ENCODE results near the gene POLR3H.
"Not testable (repeated sequence)": the region's sequence is repeated elsewhere in the genome, so short reads cannot be mapped to it uniquely, and the experiment has no call there.

POLR3H gene

GRCh38 chr22:41543854-41544670, at the start of gene POLR3H:
POLR3H (minus strand) TSS chr22:41544470; CDS start chr22:41544101, 369 bp downstream.
- peak; percentile 98 for DNase-seq (ENCODE audit: low spot score)

- DNase-seq (ENCODE audit: low spot score): not testable (repeated sequence)
These were observed 49.2 kb upstream of the POLR3H start for GRCh38 chr22:41593336-41593960.

- DNase-seq (ENCODE audit: low spot score): peak; percentile 100
These were observed 45.3 kb upstream of the POLR3H start, which contains the start of gene PMM1 for GRCh38 chr22:41589391-41590241. PMM1 (minus strand) TSS chr22:41589840; CDS start chr22:41589805, 35 bp downstream.

- DNase-seq (ENCODE audit: low spot score): no peak
These were observed 43.1 kb upstream of the POLR3H start for GRCh38 chr22:41587347-41587723.

- no peak for DNase-seq (ENCODE audit: low spot score)
These were observed 41.6 kb upstream of the POLR3H start for GRCh38 chr22:41585898-41586297.

DNA sequence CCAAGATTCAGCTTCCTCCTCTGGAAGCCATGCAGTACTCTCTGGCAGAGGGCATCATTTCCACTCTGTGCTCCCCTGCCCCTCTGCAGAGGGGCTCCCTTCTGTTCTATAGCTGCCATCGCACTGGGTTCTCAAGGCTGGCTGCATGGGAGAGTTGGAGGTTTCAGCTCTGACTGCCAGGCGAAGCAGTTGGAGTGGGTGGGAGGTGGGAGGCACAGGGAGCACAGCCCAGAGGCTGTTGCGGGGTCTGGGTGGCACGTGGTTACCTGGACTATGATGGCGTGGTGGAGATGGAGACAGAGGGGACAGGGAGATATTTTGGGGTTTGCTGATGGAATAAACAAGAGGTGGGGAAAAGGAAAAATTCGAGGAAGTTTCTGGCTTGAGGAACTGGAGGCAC, 40.6 kb upstream of the POLR3H start:
- no peak for DNase-seq (ENCODE audit: low spot score)

- no peak for DNase-seq (ENCODE audit: low spot score)
These were observed 38.4 kb upstream of the POLR3H start for GRCh38 chr22:41582694-41583093.

- no peak for DNase-seq (ENCODE audit: low spot score)
These were observed 35.7 kb upstream of the POLR3H start for GRCh38 chr22:41579997-41580355.

DNA sequence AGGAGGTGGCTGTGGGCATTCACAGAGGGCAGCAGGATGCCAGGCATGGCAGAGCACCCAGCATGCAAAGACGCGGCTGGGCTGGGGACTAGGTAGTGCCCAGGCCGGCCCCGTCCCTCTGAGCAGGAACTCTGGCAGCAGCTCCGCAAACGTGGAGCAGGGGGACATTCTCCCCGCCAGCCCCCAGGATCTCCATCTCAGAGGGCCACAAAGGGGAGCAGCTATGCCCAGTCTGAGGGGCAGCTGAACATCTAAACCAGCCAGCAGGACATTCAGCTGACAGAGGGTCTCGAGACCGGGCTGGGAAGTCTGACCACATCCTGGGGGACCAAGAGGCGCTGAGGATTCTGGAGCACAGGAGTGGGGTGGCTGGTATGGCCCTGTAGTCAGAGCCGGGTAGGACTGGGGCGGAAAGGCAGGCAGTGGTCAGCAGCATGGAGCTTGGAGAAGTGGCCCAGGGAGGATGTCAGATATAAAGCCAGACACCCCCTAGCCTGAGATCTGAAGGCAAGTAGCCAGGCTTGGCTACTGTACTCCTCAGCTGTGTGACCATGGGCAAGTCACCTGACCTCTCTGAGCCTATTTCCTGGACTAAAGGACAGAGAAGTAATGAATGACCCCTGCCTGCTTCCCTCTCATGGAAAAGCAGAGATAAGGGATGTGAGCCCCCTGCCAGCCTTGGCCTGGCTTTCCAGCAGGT, 35.2 kb upstream of the POLR3H start:
- no peak for DNase-seq (ENCODE audit: low spot score)

DNA sequence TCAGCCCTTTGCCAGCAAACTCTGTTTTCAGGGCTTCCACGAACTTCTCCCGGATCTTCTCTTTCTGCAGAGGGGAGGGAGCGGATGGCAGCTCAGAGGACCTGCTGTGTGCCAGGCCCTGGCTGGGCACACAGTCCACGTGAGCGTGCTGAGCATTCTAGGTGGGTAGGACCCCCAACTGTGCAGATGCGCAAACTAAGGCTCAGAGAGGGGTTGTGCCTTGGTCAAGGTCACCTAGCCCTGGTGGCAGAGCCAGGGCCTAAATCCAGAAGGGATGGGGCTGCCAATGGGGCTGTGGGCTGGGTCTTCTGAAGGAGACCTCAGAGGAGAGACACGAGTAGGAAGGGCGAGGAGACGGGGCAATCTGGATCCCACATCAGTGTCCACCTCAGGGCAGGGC, 34.5 kb upstream of the POLR3H start:
- no peak for DNase-seq (ENCODE audit: low spot score)

DNA sequence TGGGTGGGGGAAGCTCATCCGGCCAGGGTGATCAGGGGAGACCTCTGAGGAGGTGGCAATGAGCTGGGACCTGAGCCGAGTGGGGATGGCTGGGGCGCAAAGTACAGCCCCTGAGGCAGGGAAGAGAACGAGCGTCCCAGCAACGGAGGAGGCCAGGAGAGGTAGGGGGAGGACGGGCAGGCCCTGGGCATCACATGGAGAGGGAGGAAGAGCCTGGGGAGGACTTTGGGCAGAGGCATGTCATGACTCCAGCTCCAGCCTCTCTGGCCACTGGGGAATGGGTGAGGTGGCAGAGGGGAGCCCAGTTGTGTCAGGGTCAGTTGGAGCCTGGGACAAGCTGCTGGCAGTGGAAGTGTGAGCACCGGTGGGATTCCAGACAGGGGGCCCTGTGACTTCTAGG, 33.8 kb upstream of the POLR3H start:
- DNase-seq (ENCODE audit: low spot score): no peak

- DNase-seq (ENCODE audit: low spot score): no peak
These were observed 32.6 kb upstream of the POLR3H start for GRCh38 chr22:41576877-41577276.

DNA sequence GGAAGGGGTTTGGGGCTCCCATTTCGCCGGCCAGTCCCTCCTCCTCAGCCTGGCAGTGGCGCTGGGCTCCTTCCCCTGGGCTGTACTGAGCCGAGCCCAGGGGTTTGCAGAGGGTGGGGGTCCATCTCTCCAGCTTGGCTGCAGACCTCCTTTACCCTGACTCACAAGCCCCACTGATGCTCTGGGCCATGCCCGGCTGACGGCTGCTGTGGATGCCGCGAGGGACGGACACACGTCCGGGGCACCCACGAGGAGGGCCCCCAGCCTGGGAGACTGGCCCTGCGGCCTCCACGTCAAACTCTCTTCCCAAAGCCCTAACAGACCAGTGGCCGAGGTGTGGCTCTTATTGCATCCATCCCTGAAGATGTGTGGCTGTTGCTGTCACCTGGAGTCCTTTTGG, 31.3 kb upstream of the POLR3H start:
- no peak for DNase-seq (ENCODE audit: low spot score)

DNA sequence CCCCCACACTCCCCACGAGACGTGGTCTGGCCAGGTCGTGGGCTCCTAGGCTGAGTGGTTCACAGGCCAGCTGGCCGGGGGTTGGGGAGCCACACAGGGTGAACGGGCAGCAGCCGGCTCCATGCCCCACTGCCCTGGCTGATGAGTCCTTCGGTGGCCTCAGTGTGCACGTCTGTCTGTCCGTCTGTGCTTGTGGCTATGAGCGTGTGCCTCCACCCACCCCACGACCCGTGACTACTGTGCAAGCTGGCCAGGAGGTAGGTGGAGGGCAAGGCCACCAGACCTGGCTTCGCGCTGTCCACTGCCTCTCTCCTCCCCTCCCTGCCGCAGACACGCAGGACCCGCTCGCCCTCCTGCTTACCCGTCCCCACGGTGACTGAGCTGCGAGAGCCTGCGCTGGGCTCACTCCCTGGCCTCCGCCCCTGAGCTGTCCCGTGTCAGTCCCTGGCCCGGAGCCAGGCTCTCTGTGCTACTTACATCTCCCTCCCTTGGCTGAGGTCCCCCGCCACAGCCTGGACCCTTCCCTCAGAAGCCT, 30.6 kb upstream of the POLR3H start:
- DNase-seq (ENCODE audit: low spot score): peak; percentile 70

DNA sequence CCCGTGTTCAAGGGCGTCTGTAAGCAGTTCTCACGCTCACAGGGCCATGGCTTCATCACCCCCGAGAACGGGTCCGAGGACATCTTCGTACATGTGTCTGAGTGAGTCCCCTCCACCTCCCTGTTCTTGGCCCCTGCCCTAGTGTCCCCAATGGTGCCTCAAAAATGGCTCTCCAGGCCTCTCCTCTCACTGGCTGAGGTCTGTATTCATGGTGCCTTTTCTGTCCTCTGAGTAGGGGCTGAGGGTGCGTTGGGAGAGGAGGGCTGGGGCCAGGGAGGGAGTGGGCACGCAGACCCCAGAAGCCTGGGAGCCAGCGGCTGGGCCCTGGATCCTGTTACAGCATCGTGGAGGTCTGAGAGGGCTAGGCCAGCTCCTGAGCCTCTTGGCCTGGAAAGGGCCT, 29.4 kb upstream of the POLR3H start:
- no peak for DNase-seq (ENCODE audit: low spot score)

DNA sequence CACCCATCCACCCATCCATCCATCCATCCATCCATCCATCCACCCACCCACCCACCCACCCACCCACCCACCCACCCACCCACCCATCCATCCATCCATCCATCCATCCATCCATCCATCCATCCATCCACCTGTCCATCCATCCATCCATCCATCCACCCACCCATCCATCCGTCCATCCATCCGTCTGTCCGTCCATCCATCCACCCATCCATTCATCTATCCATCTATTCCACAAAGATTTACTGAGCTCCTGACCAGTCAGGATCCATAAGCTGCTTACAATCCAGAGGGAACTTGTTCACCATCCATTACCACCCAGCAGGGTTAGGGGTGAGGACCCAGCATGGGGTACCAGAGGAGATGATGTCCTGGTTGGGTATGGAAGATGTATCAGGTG, 28.0 kb upstream of the POLR3H start:
- DNase-seq (ENCODE audit: low spot score): not testable (repeated sequence)

GRCh38 chr22:41571786-41572185, 27.5 kb upstream of the POLR3H start:
- no peak for DNase-seq (ENCODE audit: low spot score)

DNA sequence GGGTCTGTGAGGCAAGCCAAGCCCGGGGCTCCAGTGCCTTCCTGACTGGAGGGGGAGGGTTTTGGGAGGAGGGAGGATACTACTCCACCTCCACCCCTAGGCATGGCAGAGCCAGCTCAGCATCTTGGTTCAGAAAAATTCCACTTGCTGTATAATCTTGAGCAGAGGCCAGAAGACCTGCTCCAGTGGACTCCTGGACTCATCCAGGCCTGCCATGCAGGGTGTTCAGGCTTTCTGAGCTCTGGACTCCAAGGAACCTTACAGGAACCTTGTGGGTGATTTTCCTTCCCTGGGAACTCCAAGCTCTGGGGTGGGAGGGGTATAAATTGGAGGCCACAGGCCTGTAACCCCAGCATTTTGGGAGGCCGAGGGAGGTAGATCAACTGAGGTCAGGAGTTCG, 26.0 kb upstream of the POLR3H start:
- no peak for DNase-seq (ENCODE audit: low spot score)

DNA sequence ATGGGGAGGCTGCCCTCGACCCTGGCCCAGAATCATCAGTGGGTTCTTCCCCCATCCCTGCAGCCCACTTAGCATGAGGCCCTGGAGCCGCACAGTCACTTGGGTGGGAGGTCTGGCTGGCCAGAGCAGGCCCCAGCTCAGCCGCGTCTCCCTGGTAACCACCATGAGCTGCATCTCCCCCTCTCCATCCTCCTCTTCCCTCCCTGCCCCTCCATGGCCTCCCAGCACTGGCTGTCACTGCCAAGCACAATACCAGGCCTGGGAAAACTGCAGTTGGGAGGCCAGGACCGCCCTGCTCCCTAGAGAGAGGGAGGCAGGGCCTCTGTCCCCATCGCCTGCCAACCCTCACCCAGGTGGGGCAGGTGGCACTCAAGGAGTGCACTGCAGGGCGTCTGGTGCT, 24.5 kb upstream of the POLR3H start:
- DNase-seq (ENCODE audit: low spot score): no peak

GRCh38 chr22:41567512-41567768, 23.2 kb upstream of the POLR3H start:
- no peak for DNase-seq (ENCODE audit: low spot score)

- no peak for DNase-seq (ENCODE audit: low spot score)
These were observed 21.3 kb upstream of the POLR3H start for GRCh38 chr22:41565403-41566054.

GRCh38 chr22:41564563-41564962, 20.3 kb upstream of the POLR3H start:
- DNase-seq (ENCODE audit: low spot score): no peak
